Natural killer cell (primary cell): ENCODE data around the gene PLAAT2. TPM values are rescaled to one million over a fixed set of nuclear protein-coding genes. Genes with fewer than 3 reads are reported as not detected.

Experiments
- ATAC-seq, 3 donors: fragments of 150-1000 bp in 2 of 3; fragments of 200-7000 bp in 1 of 3; cut with Tn5 transposase; 1 replicate in 1 of 3; 2 replicates in 2 of 3; pipeline ENCODE4 v1.10.0; 2021; ENCODE audit warnings: mild to moderate bottlenecking in 2 of 3, moderate library complexity in 2 of 3
- DNase-seq, 2 donors: peaks; one replicate each; pipeline versions ENCODE4 v3.0.0 to v3.0.0-alpha.2; 2013 to 2021; ENCODE audit warnings: mixed read lengths in 1 of 2
- H3K27ac ChIP-seq: one replicate; pipeline ENCODE4 v1.5.1; 2013; ENCODE audit warnings: mild to moderate bottlenecking, low read length
- H3K27me3 ChIP-seq: one replicate; pipeline ENCODE4 v1.6.1; 2013; ENCODE audit warnings: low read length; ENCODE audit not compliant: control insufficient read depth, insufficient read depth
- H3K36me3 ChIP-seq: one replicate; pipeline ENCODE4 v1.6.1; 2013; ENCODE audit warnings: low read length; ENCODE audit not compliant: control insufficient read depth, insufficient read depth
- H3K4me1 ChIP-seq: one replicate; pipeline ENCODE4 v1.6.1; 2013; ENCODE audit warnings: low read length; ENCODE audit not compliant: control insufficient read depth, insufficient read depth
- H3K4me3 ChIP-seq: one replicate; pipeline ENCODE4 v1.5.1; 2013; ENCODE audit warnings: low read length
- H3K9me3 ChIP-seq: one replicate; pipeline ENCODE4 v1.6.1; 2013; ENCODE audit warnings: low read length; ENCODE audit not compliant: control insufficient read depth, insufficient read depth
- H3K27ac Mint-ChIP-seq, 2 donors: one replicate each; pipeline ENCODE4 v1.8.0; 2022; ENCODE audit warnings: mild to moderate bottlenecking in 2 of 2, mixed read lengths in 2 of 2, moderate library complexity in 1 of 2
- H3K27me3 Mint-ChIP-seq, 2 donors: one replicate each; pipeline ENCODE4 v1.8.0; 2022; ENCODE audit warnings: low read depth in 2 of 2, mixed read lengths in 2 of 2
- H3K36me3 Mint-ChIP-seq: one replicate; pipeline ENCODE4 v1.8.0; 2022; ENCODE audit warnings: mixed read lengths
- H3K4me1 Mint-ChIP-seq, 2 donors: one replicate each; pipeline ENCODE4 v1.8.0; 2022; ENCODE audit warnings: mixed read lengths in 2 of 2
- H3K4me3 Mint-ChIP-seq: one replicate; pipeline ENCODE4 v1.8.0; 2022; ENCODE audit warnings: mild to moderate bottlenecking, moderate library complexity, mixed read lengths
- H3K9me3 Mint-ChIP-seq, 2 donors: one replicate each; pipeline ENCODE4 v1.8.0; 2022; ENCODE audit warnings: mixed read lengths in 2 of 2
- CTCF ChIP-seq: fragments of 200-600 bp; IDR thresholded peaks from one replicate; pipeline ENCODE4 v1.8.0; 2022; ENCODE audit warnings: antibody characterized with exemption
- WGBS: methylation state at CpG from one replicate; pipeline ENCODE4 v1.1.7; 2013; ENCODE audit warnings: missing lambda C conversion rate; ENCODE audit not compliant: insufficient coverage; 5-methylcytosine and 5-hydroxymethylcytosine counted together
- intact Hi-C: fragments of 100-400 bp; cut with micrococcal nuclease; formaldehyde crosslinking; loops from one replicate; pipeline ENCODE4 v1.14.2; 2022
- total RNA-seq, 4 donors: library from RNA; stranded (reverse); fragments of 120-200 nt in 1 of 4; gene quantifications; one replicate each; pipeline versions ENCODE4 v1.2.3 to v1.2.4, GENCODE V29; 2013 to 2022

The PLAAT2 gene
- total RNA-seq, 3 donors from 2014 or later (not counting 1 experiment from before 2014, with no cell fraction given): 1.6 to 5.6 (median 4.6) TPM

- no peak overlapping the region for H3K4me3 ChIP-seq
- DNase-seq (no peak), ATAC-seq (no peak)
- no peak overlapping the region for H3K27ac Mint-ChIP-seq
- TF ChIP-seq CTCF: no peak
- peaks cover 30 to 31% of the 10 kb centered on the region in 2 donors for H3K4me1 Mint-ChIP-seq
- H3K4me3 Mint-ChIP-seq: no peak overlapping the region
- H3K9me3 ChIP-seq: no peaks in the 10 kb centered on the region
- H3K36me3 ChIP-seq: no peaks in the 10 kb centered on the region
- H3K27me3 ChIP-seq: no peaks in the 10 kb centered on the region
- H3K4me1 ChIP-seq: peaks cover 13% of the 10 kb centered on the region
- H3K36me3 Mint-ChIP-seq: no peaks in the 10 kb centered on the region
- no peaks in the 10 kb centered on the region for H3K27me3 Mint-ChIP-seq
- intact Hi-C loops: no loop called here
- WGBS: 87% methylated on average over 2 of the region's 2 CpGs
- no peaks in the 10 kb centered on the region for H3K9me3 Mint-ChIP-seq
- no peak overlapping the region for H3K27ac ChIP-seq
Measured at GRCh38 chr11:63527667-63528066, 35.5 kb downstream of the PLAAT2 start.

- H3K27ac Mint-ChIP-seq: no peak overlapping the region
- no peaks in the 10 kb centered on the region for H3K36me3 ChIP-seq
- no peak overlapping the region for H3K4me3 ChIP-seq
- no peak overlapping the region for H3K4me3 Mint-ChIP-seq
- no peak for ATAC-seq
- no peaks in the 10 kb centered on the region for H3K36me3 Mint-ChIP-seq
- no peak overlapping the region for H3K27ac ChIP-seq
- intact Hi-C loops: no loop called here
- H3K4me1 Mint-ChIP-seq: peaks cover 6 to 12% of the 10 kb centered on the region in 2 donors
- no peaks in the 10 kb centered on the region for H3K27me3 Mint-ChIP-seq
- no peaks in the 10 kb centered on the region for H3K9me3 ChIP-seq
- no peak for DNase-seq
- no peaks in the 10 kb centered on the region for H3K9me3 Mint-ChIP-seq
- peaks cover 5% of the 10 kb centered on the region for H3K4me1 ChIP-seq
- TF ChIP-seq CTCF: no peak
- H3K27me3 ChIP-seq: no peaks in the 10 kb centered on the region
- WGBS: 93% methylated on average over 7 of the region's 7 CpGs
Measured at GRCh38 chr11:63523151-63523550, 40.0 kb downstream of the PLAAT2 start.

- no peaks in the 10 kb centered on the region for H3K27me3 ChIP-seq
- no peaks in the 10 kb centered on the region for H3K27me3 Mint-ChIP-seq
- DNase-seq: no peak
- WGBS: 64% methylated on average over 1 of the region's 2 CpGs
- H3K36me3 ChIP-seq: no peaks in the 10 kb centered on the region
- no peak for ATAC-seq
- H3K27ac Mint-ChIP-seq: peak overlapping the region in 1 of 2 donors; percentile 38
- no peak overlapping the region for H3K4me3 ChIP-seq
- TF ChIP-seq CTCF: no peak
- H3K27ac ChIP-seq: no peak overlapping the region
- H3K4me1 Mint-ChIP-seq: peaks cover 9 to 23% of the 10 kb centered on the region in 2 donors
- H3K36me3 Mint-ChIP-seq: no peaks in the 10 kb centered on the region
- no peaks in the 10 kb centered on the region for H3K9me3 ChIP-seq
- intact Hi-C loops: no loop called here
- peaks cover 5% of the 10 kb centered on the region for H3K4me1 ChIP-seq
- H3K4me3 Mint-ChIP-seq: no peak overlapping the region
- no peaks in the 10 kb centered on the region for H3K9me3 Mint-ChIP-seq
Measured at GRCh38 chr11:63521896-63522295, 41.3 kb downstream of the PLAAT2 start.

- Histone ChIP-seq H3K9me3 (no peaks in the 10 kb centered on the region), H3K27me3 (no peaks in the 10 kb centered on the region), H3K4me3 (no peak overlapping the region), H3K27ac (no peak overlapping the region), H3K36me3 (no peaks in the 10 kb centered on the region), H3K4me1 (peaks cover 5% of the 10 kb centered on the region)
- H3K9me3 Mint-ChIP-seq: no peaks in the 10 kb centered on the region
- no peaks in the 10 kb centered on the region for H3K36me3 Mint-ChIP-seq
- TF ChIP-seq CTCF: no peak
- 98% methylated on average over 4 of the region's 5 CpGs for WGBS
- H3K27me3 Mint-ChIP-seq: no peaks in the 10 kb centered on the region
- H3K4me1 Mint-ChIP-seq: peaks cover 9 to 23% of the 10 kb centered on the region in 2 donors
- intact Hi-C loops: no loop called here
- no peak for DNase-seq
- no peak for ATAC-seq
- no peak overlapping the region for H3K4me3 Mint-ChIP-seq
- H3K27ac Mint-ChIP-seq: peak overlapping the region in 1 of 2 donors; percentile 22
Measured at GRCh38 chr11:63520606-63521170, 42.5 kb downstream of the PLAAT2 start.
